GM23338 (cell line): ENCODE measurements around the gene MEMO1. TPM values are rescaled to one million over a fixed set of nuclear protein-coding genes. Genes with fewer than 3 reads are reported as not detected.

Experiments used
- ATAC-seq: fragments of 200-7000 bp; cut with Tn5 transposase; 3 replicates; pipeline ENCODE4 v1.9.1; 2020
- DNase-seq: peaks from one replicate; pipeline ENCODE4 v3.0.0-alpha.2; 2015; ENCODE audit warnings: low spot score
- H2AFZ ChIP-seq: fragments of 200-600 bp; sonication (generic); 2 replicates; pipeline ENCODE4 v1.8.0; 2016; ENCODE audit warnings: antibody characterized with exemption, mild to moderate bottlenecking, moderate library complexity
- H3F3A ChIP-seq: fragments of 200-600 bp; sonication (generic); replicated peaks from 2 replicates; pipeline ENCODE4 v1.8.0; 2017; ENCODE audit warnings: antibody characterized with exemption, mixed run types, low read depth
- H3K27ac ChIP-seq: fragments of 200-600 bp; sonication (generic); 2 replicates; pipeline ENCODE4 v1.6.1; 2016; ENCODE audit warnings: low read depth
- H3K27me3 ChIP-seq: fragments of 200-600 bp; sonication (generic); 2 replicates; pipeline ENCODE4 v1.8.0; 2016; ENCODE audit warnings: mild to moderate bottlenecking, mixed run types, moderate library complexity; ENCODE audit not compliant: insufficient read depth
- H3K36me3 ChIP-seq: fragments of 200-600 bp; sonication (generic); 2 replicates; pipeline ENCODE4 v1.8.0; 2016; ENCODE audit warnings: mild to moderate bottlenecking; ENCODE audit not compliant: insufficient read depth
- H3K4me1 ChIP-seq: fragments of 200-600 bp; sonication (generic); 2 replicates; pipeline ENCODE4 v1.8.0; 2016; ENCODE audit warnings: mild to moderate bottlenecking, moderate library complexity; ENCODE audit not compliant: insufficient read depth
- H3K4me2 ChIP-seq: fragments of 200-600 bp; sonication (generic); 2 replicates; pipeline ENCODE4 v1.7.1; 2017; ENCODE audit warnings: mixed run types
- H3K4me3 ChIP-seq: fragments of 200-600 bp; sonication (generic); 2 replicates; pipeline ENCODE4 v1.6.1; 2016; ENCODE audit warnings: mixed run types
- H3K79me2 ChIP-seq: fragments of 200-600 bp; sonication (generic); replicated peaks from 2 replicates; pipeline ENCODE4 v1.8.0; 2017; ENCODE audit warnings: mild to moderate bottlenecking; ENCODE audit not compliant: insufficient read depth
- H3K9me2 ChIP-seq: fragments of 200-600 bp; sonication (generic); 2 replicates; pipeline ENCODE4 v1.8.0; 2017; ENCODE audit not compliant: insufficient read depth
- H4K20me1 ChIP-seq: fragments of 200-600 bp; sonication (generic); replicated peaks from 2 replicates; pipeline ENCODE4 v1.8.0; 2017; ENCODE audit warnings: mild to moderate bottlenecking; ENCODE audit not compliant: insufficient read depth
- H3K27ac Mint-ChIP-seq: 2 replicates; pipeline ENCODE4 v1.8.0; 2020; ENCODE audit warnings: inconsistent platforms, mild to moderate bottlenecking, moderate library complexity, mixed read lengths
- H3K27me3 Mint-ChIP-seq: 3 replicates; pipeline ENCODE4 v1.8.0; 2022; ENCODE audit warnings: low read depth, mild to moderate bottlenecking, moderate library complexity, mixed read lengths, inconsistent platforms; ENCODE audit not compliant: insufficient read depth, poor library complexity
- H3K36me3 Mint-ChIP-seq: 3 replicates; pipeline ENCODE4 v1.8.0; 2021; ENCODE audit warnings: low read depth, mild to moderate bottlenecking, inconsistent platforms, moderate library complexity, mixed read lengths
- H3K4me1 Mint-ChIP-seq: 3 replicates; pipeline ENCODE4 v1.8.0; 2020; ENCODE audit warnings: mild to moderate bottlenecking, inconsistent platforms, mixed read lengths
- H3K4me3 Mint-ChIP-seq: 3 replicates; pipeline ENCODE4 v1.8.0; 2021; ENCODE audit warnings: moderate library complexity, mild to moderate bottlenecking, inconsistent platforms, mixed read lengths
- H3K9me3 Mint-ChIP-seq: 3 replicates; pipeline ENCODE4 v1.8.0; 2020; ENCODE audit warnings: moderate library complexity, mild to moderate bottlenecking, inconsistent platforms, mixed read lengths
- CREB1 ChIP-seq: fragments of 250-450 bp; sonication (Bioruptor Pico); IDR thresholded peaks from 2 replicates; pipeline ENCODE4 v1.5.0; 2020; ENCODE audit warnings: low read depth, mild to moderate bottlenecking, moderate library complexity
- EZH2 ChIP-seq: fragments of 200-600 bp; sonication (generic); IDR thresholded peaks from one replicate; pipeline ENCODE4 v1.8.0; 2017; ENCODE audit warnings: antibody characterized with exemption, mild to moderate bottlenecking, low read depth; ENCODE audit not compliant: unreplicated experiment
- EZH2phosphoT487 ChIP-seq: fragments of 200-600 bp; sonication (generic); IDR thresholded peaks from one replicate; pipeline ENCODE4 v1.8.1; 2018; ENCODE audit warnings: antibody characterized with exemption; ENCODE audit not compliant: unreplicated experiment
- JUNB ChIP-seq: IDR thresholded peaks from one replicate; pipeline ENCODE4 v1.6.1; 2016; ENCODE audit warnings: antibody characterized with exemption; ENCODE audit not compliant: unreplicated experiment
- NANOG ChIP-seq: IDR thresholded peaks from 2 replicates; pipeline ENCODE4 v1.6.1; 2016; ENCODE audit warnings: antibody characterized with exemption, borderline replicate concordance
- POLR2AphosphoS5 ChIP-seq: IDR thresholded peaks from 2 replicates; pipeline ENCODE4 v1.6.1; 2016; ENCODE audit warnings: antibody characterized with exemption, low read depth
- STAT1 ChIP-seq: IDR thresholded peaks from one replicate; pipeline ENCODE4 v1.6.1; 2016; ENCODE audit warnings: antibody characterized with exemption; ENCODE audit not compliant: unreplicated experiment
- ZNF114 ChIP-seq: fragments of 250-450 bp; sonication (Bioruptor Pico); IDR thresholded peaks from 2 replicates; pipeline ENCODE4 v1.5.0; 2020; ENCODE audit warnings: mild to moderate bottlenecking, moderate library complexity
- ZNF331 ChIP-seq: fragments of 250-450 bp; sonication (Bioruptor Pico); IDR thresholded peaks from 2 replicates; pipeline ENCODE4 v1.5.0; 2020; ENCODE audit warnings: low read depth, mild to moderate bottlenecking, moderate library complexity
- polyA plus RNA-seq: library from polyadenylated mRNA; unstranded; fragments of >200 nt; fragmentation: Nextera tagmentation; extraction: Ambion mirVana; gene quantifications from 2 replicates; pipeline ENCODE4 v1.2.1, GENCODE V29; 2016
- total RNA-seq: library from RNA; depleted of rRNA; stranded (reverse); fragments of >200 nt; shearing (Covaris generic); gene quantifications from 2 replicates; pipeline ENCODE4 v1.2.3, GENCODE V29; 2014
- TF ChIP-seq, protein P1 (sequence below), 2 experiments: fragments of 200-600 bp in 1 of 2; sonication (generic) in 1 of 2; conservative IDR thresholded peaks; 2 replicates each; pipeline versions ENCODE4 v1.5.1 to v1.6.1; 2016 to 2017; ENCODE audit warnings: antibody characterized with exemption in 2 of 2, low read depth in 2 of 2, mild to moderate bottlenecking in 2 of 2, moderate library complexity in 1 of 2
- TF ChIP-seq, protein P2 (sequence below): IDR thresholded peaks from one replicate; pipeline ENCODE4 v1.6.1; 2018; ENCODE audit warnings: antibody characterized with exemption; ENCODE audit not compliant: unreplicated experiment
- TF ChIP-seq, protein P3 (sequence below): IDR thresholded peaks from 2 replicates; pipeline ENCODE4 v1.6.1; 2016; ENCODE audit warnings: antibody characterized with exemption
- TF ChIP-seq, protein P4 (sequence below): fragments of 250-450 bp; sonication (Bioruptor Pico); IDR thresholded peaks from 2 replicates; pipeline ENCODE4 v1.5.0; 2020; ENCODE audit warnings: mild to moderate bottlenecking, moderate library complexity

MEMO1 gene
- total and polyA plus RNA-seq, 2 experiments from 2014 or later = 39.1 to 67.0 TPM

DNA sequence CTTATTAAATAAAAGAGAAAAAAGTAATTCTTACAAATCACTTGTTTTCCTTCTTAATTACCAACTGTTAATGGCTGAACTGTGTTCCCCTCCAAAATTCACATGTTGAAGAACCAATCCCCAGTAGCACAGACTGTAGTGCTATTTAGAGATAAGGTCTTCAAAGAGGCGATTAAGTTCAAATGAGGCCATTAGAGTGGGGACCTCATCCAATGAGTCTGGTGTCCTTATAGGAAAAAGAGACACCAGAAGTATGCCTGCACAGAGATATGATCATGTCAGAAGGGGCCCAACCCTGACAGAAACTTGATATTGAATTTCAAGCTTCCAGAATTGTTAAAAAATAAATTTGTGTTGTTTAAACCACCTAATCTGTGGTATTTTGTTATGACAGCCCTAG, 89.8 kb downstream of the MEMO1 start:
- Histone ChIP-seq H3K79me2 (no peaks in the 10 kb centered on the region), H3K27ac (no peak overlapping the region), H3K9me2 (no peaks in the 10 kb centered on the region), H3K4me3 (no peak overlapping the region), H2AFZ (no peak overlapping the region), H3K4me2 (no peak overlapping the region), H3K36me3 (no peaks in the 10 kb centered on the region; the same call in 1 of the 2 replicates), H3K27me3 (no peaks in the 10 kb centered on the region), H3F3A (no peaks in the 10 kb centered on the region), H4K20me1 (no peaks in the 10 kb centered on the region; the same call in 1 of the 2 replicates), H3K4me1 (no peaks in the 10 kb centered on the region)
- Mint-ChIP-seq H3K36me3 (peaks cover 6% of the 10 kb centered on the region; the same call in 2 of the 3 replicates), H3K27ac (no peak overlapping the region), H3K4me3 (no peak overlapping the region), H3K4me1 (peaks cover 2% of the 10 kb centered on the region; the same call in 1 of the 3 replicates), H3K9me3 (no peaks in the 10 kb centered on the region), H3K27me3 (no peaks in the 10 kb centered on the region)
- ATAC-seq (no peak), DNase-seq (no peak)
- TF ChIP-seq CREB1 (no peak), ZNF114 (no peak), ZNF331 (CRISPR knock-in tag) (no peak), EZH2 (no peak), EZH2phosphoT487 (no peak), STAT1 (no peak), NANOG (no peak), JUNB (no peak), POLR2AphosphoS5 (no peak)
- TF ChIP-seq, protein P1, sequence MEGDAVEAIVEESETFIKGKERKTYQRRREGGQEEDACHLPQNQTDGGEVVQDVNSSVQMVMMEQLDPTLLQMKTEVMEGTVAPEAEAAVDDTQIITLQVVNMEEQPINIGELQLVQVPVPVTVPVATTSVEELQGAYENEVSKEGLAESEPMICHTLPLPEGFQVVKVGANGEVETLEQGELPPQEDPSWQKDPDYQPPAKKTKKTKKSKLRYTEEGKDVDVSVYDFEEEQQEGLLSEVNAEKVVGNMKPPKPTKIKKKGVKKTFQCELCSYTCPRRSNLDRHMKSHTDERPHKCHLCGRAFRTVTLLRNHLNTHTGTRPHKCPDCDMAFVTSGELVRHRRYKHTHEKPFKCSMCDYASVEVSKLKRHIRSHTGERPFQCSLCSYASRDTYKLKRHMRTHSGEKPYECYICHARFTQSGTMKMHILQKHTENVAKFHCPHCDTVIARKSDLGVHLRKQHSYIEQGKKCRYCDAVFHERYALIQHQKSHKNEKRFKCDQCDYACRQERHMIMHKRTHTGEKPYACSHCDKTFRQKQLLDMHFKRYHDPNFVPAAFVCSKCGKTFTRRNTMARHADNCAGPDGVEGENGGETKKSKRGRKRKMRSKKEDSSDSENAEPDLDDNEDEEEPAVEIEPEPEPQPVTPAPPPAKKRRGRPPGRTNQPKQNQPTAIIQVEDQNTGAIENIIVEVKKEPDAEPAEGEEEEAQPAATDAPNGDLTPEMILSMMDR (conservative IDR thresholded peaks at IDR 0.05; ENCODE audit: low read depth in 2 of 2) = no peak
- TF ChIP-seq, protein P2, sequence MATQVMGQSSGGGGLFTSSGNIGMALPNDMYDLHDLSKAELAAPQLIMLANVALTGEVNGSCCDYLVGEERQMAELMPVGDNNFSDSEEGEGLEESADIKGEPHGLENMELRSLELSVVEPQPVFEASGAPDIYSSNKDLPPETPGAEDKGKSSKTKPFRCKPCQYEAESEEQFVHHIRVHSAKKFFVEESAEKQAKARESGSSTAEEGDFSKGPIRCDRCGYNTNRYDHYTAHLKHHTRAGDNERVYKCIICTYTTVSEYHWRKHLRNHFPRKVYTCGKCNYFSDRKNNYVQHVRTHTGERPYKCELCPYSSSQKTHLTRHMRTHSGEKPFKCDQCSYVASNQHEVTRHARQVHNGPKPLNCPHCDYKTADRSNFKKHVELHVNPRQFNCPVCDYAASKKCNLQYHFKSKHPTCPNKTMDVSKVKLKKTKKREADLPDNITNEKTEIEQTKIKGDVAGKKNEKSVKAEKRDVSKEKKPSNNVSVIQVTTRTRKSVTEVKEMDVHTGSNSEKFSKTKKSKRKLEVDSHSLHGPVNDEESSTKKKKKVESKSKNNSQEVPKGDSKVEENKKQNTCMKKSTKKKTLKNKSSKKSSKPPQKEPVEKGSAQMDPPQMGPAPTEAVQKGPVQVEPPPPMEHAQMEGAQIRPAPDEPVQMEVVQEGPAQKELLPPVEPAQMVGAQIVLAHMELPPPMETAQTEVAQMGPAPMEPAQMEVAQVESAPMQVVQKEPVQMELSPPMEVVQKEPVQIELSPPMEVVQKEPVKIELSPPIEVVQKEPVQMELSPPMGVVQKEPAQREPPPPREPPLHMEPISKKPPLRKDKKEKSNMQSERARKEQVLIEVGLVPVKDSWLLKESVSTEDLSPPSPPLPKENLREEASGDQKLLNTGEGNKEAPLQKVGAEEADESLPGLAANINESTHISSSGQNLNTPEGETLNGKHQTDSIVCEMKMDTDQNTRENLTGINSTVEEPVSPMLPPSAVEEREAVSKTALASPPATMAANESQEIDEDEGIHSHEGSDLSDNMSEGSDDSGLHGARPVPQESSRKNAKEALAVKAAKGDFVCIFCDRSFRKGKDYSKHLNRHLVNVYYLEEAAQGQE = no peak
- TF ChIP-seq, protein P3, sequence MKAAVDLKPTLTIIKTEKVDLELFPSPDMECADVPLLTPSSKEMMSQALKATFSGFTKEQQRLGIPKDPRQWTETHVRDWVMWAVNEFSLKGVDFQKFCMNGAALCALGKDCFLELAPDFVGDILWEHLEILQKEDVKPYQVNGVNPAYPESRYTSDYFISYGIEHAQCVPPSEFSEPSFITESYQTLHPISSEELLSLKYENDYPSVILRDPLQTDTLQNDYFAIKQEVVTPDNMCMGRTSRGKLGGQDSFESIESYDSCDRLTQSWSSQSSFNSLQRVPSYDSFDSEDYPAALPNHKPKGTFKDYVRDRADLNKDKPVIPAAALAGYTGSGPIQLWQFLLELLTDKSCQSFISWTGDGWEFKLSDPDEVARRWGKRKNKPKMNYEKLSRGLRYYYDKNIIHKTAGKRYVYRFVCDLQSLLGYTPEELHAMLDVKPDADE = no peak
- TF ChIP-seq, protein P4, sequence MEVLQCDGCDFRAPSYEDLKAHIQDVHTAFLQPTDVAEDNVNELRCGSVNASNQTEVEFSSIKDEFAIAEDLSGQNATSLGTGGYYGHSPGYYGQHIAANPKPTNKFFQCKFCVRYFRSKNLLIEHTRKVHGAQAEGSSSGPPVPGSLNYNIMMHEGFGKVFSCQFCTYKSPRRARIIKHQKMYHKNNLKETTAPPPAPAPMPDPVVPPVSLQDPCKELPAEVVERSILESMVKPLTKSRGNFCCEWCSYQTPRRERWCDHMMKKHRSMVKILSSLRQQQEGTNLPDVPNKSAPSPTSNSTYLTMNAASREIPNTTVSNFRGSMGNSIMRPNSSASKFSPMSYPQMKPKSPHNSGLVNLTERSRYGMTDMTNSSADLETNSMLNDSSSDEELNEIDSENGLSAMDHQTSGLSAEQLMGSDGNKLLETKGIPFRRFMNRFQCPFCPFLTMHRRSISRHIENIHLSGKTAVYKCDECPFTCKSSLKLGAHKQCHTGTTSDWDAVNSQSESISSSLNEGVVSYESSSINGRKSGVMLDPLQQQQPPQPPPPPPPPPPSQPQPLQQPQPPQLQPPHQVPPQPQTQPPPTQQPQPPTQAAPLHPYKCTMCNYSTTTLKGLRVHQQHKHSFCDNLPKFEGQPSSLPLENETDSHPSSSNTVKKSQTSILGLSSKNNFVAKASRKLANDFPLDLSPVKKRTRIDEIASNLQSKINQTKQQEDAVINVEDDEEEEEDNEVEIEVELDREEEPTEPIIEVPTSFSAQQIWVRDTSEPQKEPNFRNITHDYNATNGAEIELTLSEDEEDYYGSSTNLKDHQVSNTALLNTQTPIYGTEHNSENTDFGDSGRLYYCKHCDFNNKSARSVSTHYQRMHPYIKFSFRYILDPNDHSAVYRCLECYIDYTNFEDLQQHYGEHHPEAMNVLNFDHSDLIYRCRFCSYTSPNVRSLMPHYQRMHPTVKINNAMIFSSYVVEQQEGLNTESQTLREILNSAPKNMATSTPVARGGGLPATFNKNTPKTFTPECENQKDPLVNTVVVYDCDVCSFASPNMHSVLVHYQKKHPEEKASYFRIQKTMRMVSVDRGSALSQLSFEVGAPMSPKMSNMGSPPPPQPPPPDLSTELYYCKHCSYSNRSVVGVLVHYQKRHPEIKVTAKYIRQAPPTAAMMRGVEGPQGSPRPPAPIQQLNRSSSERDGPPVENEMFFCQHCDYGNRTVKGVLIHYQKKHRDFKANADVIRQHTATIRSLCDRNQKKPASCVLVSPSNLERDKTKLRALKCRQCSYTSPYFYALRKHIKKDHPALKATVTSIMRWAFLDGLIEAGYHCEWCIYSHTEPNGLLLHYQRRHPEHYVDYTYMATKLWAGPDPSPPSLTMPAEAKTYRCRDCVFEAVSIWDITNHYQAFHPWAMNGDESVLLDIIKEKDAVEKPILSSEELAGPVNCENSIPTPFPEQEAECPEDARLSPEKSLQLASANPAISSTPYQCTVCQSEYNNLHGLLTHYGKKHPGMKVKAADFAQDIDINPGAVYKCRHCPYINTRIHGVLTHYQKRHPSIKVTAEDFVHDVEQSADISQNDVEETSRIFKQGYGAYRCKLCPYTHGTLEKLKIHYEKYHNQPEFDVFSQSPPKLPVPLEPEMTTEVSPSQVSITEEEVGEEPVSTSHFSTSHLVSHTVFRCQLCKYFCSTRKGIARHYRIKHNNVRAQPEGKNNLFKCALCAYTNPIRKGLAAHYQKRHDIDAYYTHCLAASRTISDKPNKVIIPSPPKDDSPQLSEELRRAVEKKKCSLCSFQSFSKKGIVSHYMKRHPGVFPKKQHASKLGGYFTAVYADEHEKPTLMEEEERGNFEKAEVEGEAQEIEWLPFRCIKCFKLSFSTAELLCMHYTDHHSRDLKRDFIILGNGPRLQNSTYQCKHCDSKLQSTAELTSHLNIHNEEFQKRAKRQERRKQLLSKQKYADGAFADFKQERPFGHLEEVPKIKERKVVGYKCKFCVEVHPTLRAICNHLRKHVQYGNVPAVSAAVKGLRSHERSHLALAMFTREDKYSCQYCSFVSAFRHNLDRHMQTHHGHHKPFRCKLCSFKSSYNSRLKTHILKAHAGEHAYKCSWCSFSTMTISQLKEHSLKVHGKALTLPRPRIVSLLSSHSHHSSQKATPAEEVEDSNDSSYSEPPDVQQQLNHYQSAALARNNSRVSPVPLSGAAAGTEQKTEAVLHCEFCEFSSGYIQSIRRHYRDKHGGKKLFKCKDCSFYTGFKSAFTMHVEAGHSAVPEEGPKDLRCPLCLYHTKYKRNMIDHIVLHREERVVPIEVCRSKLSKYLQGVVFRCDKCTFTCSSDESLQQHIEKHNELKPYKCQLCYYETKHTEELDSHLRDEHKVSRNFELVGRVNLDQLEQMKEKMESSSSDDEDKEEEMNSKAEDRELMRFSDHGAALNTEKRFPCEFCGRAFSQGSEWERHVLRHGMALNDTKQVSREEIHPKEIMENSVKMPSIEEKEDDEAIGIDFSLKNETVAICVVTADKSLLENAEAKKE (CRISPR knock-in tag) = no peak
